ENCODE results near the gene P3H1. TPM values are rescaled to one million over a fixed set of nuclear protein-coding genes. Genes with fewer than 3 reads are reported as not detected.
"Not testable (repeated sequence)": the region's sequence is repeated elsewhere in the genome, so short reads cannot be mapped to it uniquely, and the experiment has no call there.

The P3H1 gene
- total and polyA plus RNA-seq, 2 experiments from 2014 or later, result 51.1 to 75.1 TPM

- Histone ChIP-seq H3K36me3 (ENCODE audit: insufficient read depth) (no peaks in the 10 kb centered on the region), H3K4me2 (no peak overlapping the region), H3K79me2 (replicated peaks; ENCODE audit: insufficient read depth) (no peaks in the 10 kb centered on the region), H3K27ac (ENCODE audit: low read depth) (no peak overlapping the region), H3K9me2 (ENCODE audit: insufficient read depth) (no peaks in the 10 kb centered on the region), H3K4me1 (ENCODE audit: insufficient read depth) (no peaks in the 10 kb centered on the region), H3F3A (replicated peaks; ENCODE audit: low read depth) (no peaks in the 10 kb centered on the region), H2AFZ (no peak overlapping the region), H3K27me3 (ENCODE audit: insufficient read depth) (no peaks in the 10 kb centered on the region), H3K4me3 (no peak overlapping the region), H4K20me1 (replicated peaks; ENCODE audit: insufficient read depth) (no peaks in the 10 kb centered on the region)
- Mint-ChIP-seq H3K4me1 (peaks cover 12% of the 10 kb centered on the region), H3K36me3 (ENCODE audit: low read depth) (no peaks in the 10 kb centered on the region), H3K9me3 (no peaks in the 10 kb centered on the region), H3K4me3 (no peak overlapping the region), H3K27ac (peak overlapping the region; percentile 50; the same call in 1 of the 2 replicates), H3K27me3 (ENCODE audit: insufficient read depth, low read depth, poor library complexity) (peaks cover 2% of the 10 kb centered on the region)
- DNase-seq (ENCODE audit: low spot score) (peak; percentile 61), ATAC-seq (no peak; the same call in 2 of the 3 replicates)
- 0 out of 2 replicates have a peak, but pooled peaks have one; percentile 11 for TF ChIP-seq CREB1 (CRISPR knock-in tag; IDR thresholded peaks at IDR 0.05; ENCODE audit: low read depth)
- no peak for TF ChIP-seq ZNF331 (CRISPR knock-in tag; IDR thresholded peaks at IDR 0.05; ENCODE audit: low read depth)
- TF ChIP-seq EZH2phosphoT487 (IDR thresholded peaks at IDR 0.05; ENCODE audit: unreplicated experiment), result no peak
- TF ChIP-seq CTCF (conservative IDR thresholded peaks at IDR 0.05; ENCODE audit: low read depth in 2 of 2), result peak; percentile 47 to 74
- no peak for TF ChIP-seq POLR2AphosphoS5 (IDR thresholded peaks at IDR 0.05; ENCODE audit: low read depth)
Observed at GRCh38 chr1:42730988-42731387, 35.8 kb downstream of the P3H1 start.

GRCh38 chr1:42730002-42730401 is 36.8 kb downstream of the P3H1 start:
- H3K27ac Mint-ChIP-seq, result no peak overlapping the region
- H3K27ac ChIP-seq (ENCODE audit: low read depth), result no peak overlapping the region
- H3K4me1 Mint-ChIP-seq, result peaks cover 12% of the 10 kb centered on the region
- H3K27me3 Mint-ChIP-seq (ENCODE audit: insufficient read depth, low read depth, poor library complexity), result peaks cover 2% of the 10 kb centered on the region
- TF ChIP-seq NANOG (IDR thresholded peaks at IDR 0.05; ENCODE audit: borderline replicate concordance), result no peak
- TF ChIP-seq POLR2AphosphoS5 (IDR thresholded peaks at IDR 0.05; ENCODE audit: low read depth), result no peak
- TF ChIP-seq CREB1 (CRISPR knock-in tag; IDR thresholded peaks at IDR 0.05; ENCODE audit: low read depth), result peak; percentile 40; the same call in 1 of the 2 replicates
- TF ChIP-seq JUNB (IDR thresholded peaks at IDR 0.05; ENCODE audit: unreplicated experiment), result no peak
- TF ChIP-seq CTCF (conservative IDR thresholded peaks at IDR 0.05; ENCODE audit: low read depth in 2 of 2), result peak; percentile 18 to 53; a peak in 3 of 4 replicates
- no peak for TF ChIP-seq REST (IDR thresholded peaks at IDR 0.05; ENCODE audit: unreplicated experiment)
- no peak for TF ChIP-seq STAT1 (IDR thresholded peaks at IDR 0.05; ENCODE audit: unreplicated experiment)
- no peaks in the 10 kb centered on the region for H3K79me2 ChIP-seq (replicated peaks; ENCODE audit: insufficient read depth)
- no peaks in the 10 kb centered on the region for H3K9me2 ChIP-seq (ENCODE audit: insufficient read depth)
- no peaks in the 10 kb centered on the region for H3K27me3 ChIP-seq (ENCODE audit: insufficient read depth)
- H3K4me1 ChIP-seq (ENCODE audit: insufficient read depth), result no peaks in the 10 kb centered on the region
- no peak overlapping the region for H2AFZ ChIP-seq
- no peaks in the 10 kb centered on the region for H3K9me3 Mint-ChIP-seq
- H3K4me3 Mint-ChIP-seq, result no peak overlapping the region
- H3K36me3 Mint-ChIP-seq (ENCODE audit: low read depth), result no peaks in the 10 kb centered on the region
- DNase-seq (ENCODE audit: low spot score), result peak; percentile 56
- no peak overlapping the region for H3K4me3 ChIP-seq
- no peaks in the 10 kb centered on the region for H4K20me1 ChIP-seq (replicated peaks; ENCODE audit: insufficient read depth)
- no peaks in the 10 kb centered on the region for H3K36me3 ChIP-seq (ENCODE audit: insufficient read depth)
- H3F3A ChIP-seq (replicated peaks; ENCODE audit: low read depth), result no peaks in the 10 kb centered on the region
- ATAC-seq, result peak; percentile 68
- no peak overlapping the region for H3K4me2 ChIP-seq

GRCh38 chr1:42725820-42726219 is 41.0 kb downstream of the P3H1 start:
- not testable (repeated sequence) for H3K36me3 Mint-ChIP-seq (ENCODE audit: low read depth); H3K27ac Mint-ChIP-seq; H3K9me2 ChIP-seq (ENCODE audit: insufficient read depth); H3K79me2 ChIP-seq (replicated peaks; ENCODE audit: insufficient read depth); H3K27me3 ChIP-seq (ENCODE audit: insufficient read depth); H3K4me1 Mint-ChIP-seq; ATAC-seq; H3K4me3 ChIP-seq; H3K9me3 Mint-ChIP-seq; H3K4me2 ChIP-seq; H4K20me1 ChIP-seq (replicated peaks; ENCODE audit: insufficient read depth); H2AFZ ChIP-seq; H3K4me3 Mint-ChIP-seq; H3K27me3 Mint-ChIP-seq (ENCODE audit: insufficient read depth, low read depth, poor library complexity); DNase-seq (ENCODE audit: low spot score); H3K36me3 ChIP-seq (ENCODE audit: insufficient read depth); H3F3A ChIP-seq (replicated peaks; ENCODE audit: low read depth); H3K4me1 ChIP-seq (ENCODE audit: insufficient read depth); H3K27ac ChIP-seq (ENCODE audit: low read depth)
